Hematopoietic multipotent progenitor cell treated with erythropoietin and hydrocortisone succinate and interleukin-3 and kit ligand, for 8 days (in vitro differentiated cells): Measurements from ENCODE around the gene NR1I2.
A peak's percentile ranks its signal among the peaks of the same experiment; 100 is the strongest.

Experiments
- DNase-seq: peaks from one replicate; pipeline ENCODE4 v3.0.0-alpha.2; 2015

Gene NR1I2

GRCh38 chr3:119825820-119826219 is 43.9 kb downstream of the NR1I2 start:
- no peak for DNase-seq

GRCh38 chr3:119826711-119827608 is 45.1 kb downstream of the NR1I2 start:
- no peak for DNase-seq

- no peak for DNase-seq
Observed at GRCh38 chr3:119829420-119829819, 47.5 kb downstream of the NR1I2 start.

GRCh38 chr3:119831022-119831421 is 49.1 kb downstream of the NR1I2 start:
- peak; percentile 20 for DNase-seq

- DNase-seq = no peak
Observed at GRCh38 chr3:119831941-119832371, 50.1 kb downstream of the NR1I2 start.

- no peak for DNase-seq
Observed at GRCh38 chr3:119834754-119835370, 53.0 kb downstream of the NR1I2 start.

GRCh38 chr3:119835556-119835955 is 53.7 kb downstream of the NR1I2 start:
- no peak for DNase-seq

- no peak for DNase-seq
Observed at GRCh38 chr3:119841808-119842471, 60.0 kb downstream of the NR1I2 start.

GRCh38 chr3:119849126-119849525 is 67.2 kb downstream of the NR1I2 start:
- no peak for DNase-seq

GRCh38 chr3:119856695-119857094 is 74.8 kb downstream of the NR1I2 start:
- DNase-seq = no peak

GRCh38 chr3:119858957-119859356 is 77.1 kb downstream of the NR1I2 start:
- no peak for DNase-seq

GRCh38 chr3:119859728-119860127 is 77.8 kb downstream of the NR1I2 start:
- DNase-seq = no peak

- DNase-seq = no peak
Observed at GRCh38 chr3:119861681-119862080, 79.8 kb downstream of the NR1I2 start.

- no peak for DNase-seq
Observed at GRCh38 chr3:119862616-119863015, 80.7 kb downstream of the NR1I2 start.

GRCh38 chr3:119864476-119864875 is 82.6 kb downstream of the NR1I2 start:
- DNase-seq = no peak
